ENCODE data around the gene HAPSTR1.

Gene HAPSTR1

GRCh38 chr16:9124908-9125584 lies 33.6 kb downstream of the HAPSTR1 start:
- no peak for FAIRE-seq

- FAIRE-seq, result no peak
Measured at GRCh38 chr16:9125658-9126505, 34.4 kb downstream of the HAPSTR1 start.

- no peak for FAIRE-seq
Measured at GRCh38 chr16:9126609-9127008, 35.2 kb downstream of the HAPSTR1 start.

GRCh38 chr16:9128346-9129342 lies 37.2 kb downstream of the HAPSTR1 start:
- no peak for FAIRE-seq

GRCh38 chr16:9134306-9134705 lies 42.9 kb downstream of the HAPSTR1 start:
- no peak for FAIRE-seq

GRCh38 chr16:9134739-9135138 lies 43.3 kb downstream of the HAPSTR1 start:
- FAIRE-seq, result no peak

GRCh38 chr16:9135797-9136196 lies 44.4 kb downstream of the HAPSTR1 start:
- FAIRE-seq, result no peak

- FAIRE-seq, result no peak
Measured at GRCh38 chr16:9136596-9136995, 45.2 kb downstream of the HAPSTR1 start.

- FAIRE-seq, result no peak
Measured at GRCh38 chr16:9138021-9138680, 46.7 kb downstream of the HAPSTR1 start.

GRCh38 chr16:9138731-9139501 lies 47.5 kb downstream of the HAPSTR1 start:
- no peak for FAIRE-seq

GRCh38 chr16:9139965-9140364 lies 48.5 kb downstream of the HAPSTR1 start:
- no peak for FAIRE-seq

Measured in islet of Langerhans (tissue), 1 donor.